ENCODE measurements around the gene XXYLT1.

XXYLT1 gene

DNA sequence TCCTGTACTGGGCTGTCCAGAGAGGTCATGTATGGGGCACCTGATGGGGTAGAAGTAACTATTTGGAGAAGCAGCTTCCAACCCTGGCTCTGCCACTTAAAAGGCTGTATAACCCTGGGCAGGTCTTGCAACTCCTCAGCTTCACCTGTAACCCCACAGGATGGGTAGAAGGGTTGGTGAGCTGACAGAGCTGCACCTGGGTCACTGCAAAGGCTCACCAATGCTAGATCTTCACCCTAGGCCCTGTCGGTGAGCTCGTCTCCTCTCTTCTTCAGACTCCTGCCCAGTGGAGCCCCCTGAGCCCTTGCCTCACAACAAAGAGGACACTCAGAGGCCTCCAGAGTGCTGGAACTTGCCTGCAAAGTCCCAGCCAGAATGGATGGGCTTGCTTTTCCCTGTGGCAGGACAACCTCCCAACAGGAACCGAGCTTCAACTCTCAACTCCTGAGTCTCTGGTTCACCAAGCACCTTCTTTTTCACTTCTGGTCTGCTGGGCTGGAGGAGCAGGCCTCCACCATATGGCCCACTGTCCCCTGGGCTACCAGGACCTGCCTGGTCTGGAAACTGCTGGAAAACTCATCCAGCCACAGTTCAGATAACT lies 45.9 kb downstream of the XXYLT1 start:
- no peaks in the 10 kb centered on the region for H3K27me3 ChIP-seq (replicated peaks; ENCODE audit: control insufficient read depth, insufficient read depth, low read length)
- no peak for DNase-seq (ENCODE audit: extremely low read depth, insufficient read length)
- no peak for TF ChIP-seq CTCF (IDR thresholded peaks at IDR 0.05; ENCODE audit: insufficient read depth, low read length, poor library complexity, severe bottlenecking)
- no peaks in the 10 kb centered on the region for H3K36me3 ChIP-seq (ENCODE audit: control insufficient read depth, insufficient read depth, low read length)
- no peak overlapping the region for H3K4me3 ChIP-seq (replicated peaks; ENCODE audit: low read depth, low read length)

GRCh38 chr3:195224156-195224979 lies 46.6 kb downstream of the XXYLT1 start:
- DNase-seq (ENCODE audit: extremely low read depth, insufficient read length), result no peak
- TF ChIP-seq CTCF (IDR thresholded peaks at IDR 0.05; ENCODE audit: insufficient read depth, low read length, poor library complexity, severe bottlenecking), result no peak
- no peaks in the 10 kb centered on the region for H3K27me3 ChIP-seq (replicated peaks; ENCODE audit: control insufficient read depth, insufficient read depth, low read length)
- H3K4me3 ChIP-seq (replicated peaks; ENCODE audit: low read depth, low read length), result no peak overlapping the region
- no peaks in the 10 kb centered on the region; the same call in 1 of the 2 replicates for H3K36me3 ChIP-seq (ENCODE audit: control insufficient read depth, insufficient read depth, low read length)

DNA sequence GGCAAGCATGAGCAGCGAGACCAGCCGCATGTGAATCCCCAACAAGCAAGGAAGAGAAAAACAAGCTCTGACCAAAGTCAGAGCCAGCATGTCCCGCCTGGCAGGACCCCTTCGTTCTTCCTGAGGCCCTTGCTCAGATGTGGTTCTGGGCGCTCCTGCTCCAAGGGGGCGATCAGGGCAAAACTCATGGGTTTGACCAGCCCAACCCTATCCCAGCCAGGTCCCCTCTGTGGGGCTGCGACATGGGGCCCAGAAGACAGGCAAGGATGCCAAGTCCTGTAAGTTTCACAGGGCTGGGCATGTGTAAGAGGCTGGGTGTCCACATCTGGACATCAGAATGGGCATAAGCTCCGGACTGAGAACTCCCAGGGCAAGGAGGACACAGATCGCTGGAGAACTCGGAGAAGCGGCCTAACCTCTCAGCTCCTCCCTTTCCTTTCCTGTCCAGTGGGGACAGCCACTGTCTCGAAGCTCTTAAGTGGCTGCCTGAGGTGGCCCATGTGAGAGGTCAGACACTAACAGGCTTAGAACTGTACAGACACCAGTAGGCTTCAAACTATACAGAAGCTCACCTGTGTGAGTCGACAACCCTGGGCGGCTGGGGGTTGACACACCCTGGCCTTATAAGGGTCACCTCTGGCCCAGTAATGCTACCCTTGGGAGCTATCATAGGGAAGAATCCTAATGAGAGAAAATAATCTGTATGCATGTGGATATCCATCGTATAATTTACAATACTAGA lies 48.9 kb downstream of the XXYLT1 start:
- H3K27me3 ChIP-seq (replicated peaks; ENCODE audit: control insufficient read depth, insufficient read depth, low read length), result no peaks in the 10 kb centered on the region
- no peak overlapping the region for H3K4me3 ChIP-seq (replicated peaks; ENCODE audit: low read depth, low read length)
- no peak for DNase-seq (ENCODE audit: extremely low read depth, insufficient read length)
- TF ChIP-seq CTCF (IDR thresholded peaks at IDR 0.05; ENCODE audit: insufficient read depth, low read length, poor library complexity, severe bottlenecking), result no peak
- H3K36me3 ChIP-seq (ENCODE audit: control insufficient read depth, insufficient read depth, low read length), result no peaks in the 10 kb centered on the region; the same call in 1 of the 2 replicates

DNA sequence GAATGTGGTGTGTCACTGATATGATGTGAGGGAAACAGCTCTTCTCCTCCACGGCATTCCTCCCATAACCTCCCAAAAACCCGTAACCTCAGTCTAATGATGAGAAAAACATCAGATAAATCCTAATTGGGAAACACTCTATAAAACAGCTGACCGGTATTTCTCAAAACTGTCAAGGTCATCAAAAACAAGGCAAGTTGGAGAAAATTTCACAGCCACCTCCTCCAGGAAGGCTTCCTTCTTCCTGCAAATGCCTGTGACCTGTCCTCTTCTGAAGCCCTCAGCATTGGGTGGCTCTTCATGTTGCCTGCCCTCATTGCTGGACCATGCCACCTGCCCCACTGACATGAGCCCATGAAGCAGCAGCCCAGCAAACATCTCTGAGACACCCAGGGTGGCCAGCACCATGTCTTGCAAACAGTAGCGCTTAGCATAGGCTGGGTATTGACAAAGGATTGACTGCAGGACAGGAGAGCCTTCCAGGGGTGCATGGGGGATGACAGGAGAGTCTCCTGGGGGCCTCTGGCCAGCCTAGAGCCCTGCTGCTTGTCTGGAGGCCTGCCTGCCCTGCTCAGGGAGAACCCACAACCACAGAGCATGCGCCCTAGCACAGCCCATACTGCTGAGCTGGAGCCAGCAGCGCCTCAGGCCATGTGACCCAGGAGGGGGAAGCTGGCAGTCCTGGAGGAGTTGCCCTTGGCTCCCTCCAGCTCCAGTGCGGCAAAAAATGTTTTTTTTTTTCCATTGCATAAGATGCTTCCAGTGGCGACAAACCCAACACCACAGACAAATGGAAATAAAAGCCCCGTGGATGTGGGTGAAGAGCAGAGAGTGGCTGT lies 49.7 kb downstream of the XXYLT1 start:
- no peak overlapping the region for H3K4me3 ChIP-seq (replicated peaks; ENCODE audit: low read depth, low read length)
- no peak for TF ChIP-seq CTCF (IDR thresholded peaks at IDR 0.05; ENCODE audit: insufficient read depth, low read length, poor library complexity, severe bottlenecking)
- DNase-seq (ENCODE audit: extremely low read depth, insufficient read length), result no peak
- no peaks in the 10 kb centered on the region; the same call in 1 of the 2 replicates for H3K36me3 ChIP-seq (ENCODE audit: control insufficient read depth, insufficient read depth, low read length)
- H3K27me3 ChIP-seq (replicated peaks; ENCODE audit: control insufficient read depth, insufficient read depth, low read length), result no peaks in the 10 kb centered on the region
